ENCODE results near the gene IFNA7. TPM values are rescaled to one million over a fixed set of nuclear protein-coding genes. Genes with fewer than 3 reads are reported as not detected.
"Not testable (repeated sequence)": the region's sequence is repeated elsewhere in the genome, so short reads cannot be mapped to it uniquely, and the experiment has no call there.

Gene IFNA7
- not detected for polyA plus RNA-seq (2013, experiment 1 of 2)
- not detected for polyA plus RNA-seq (2013, experiment 2 of 2)

DNA sequence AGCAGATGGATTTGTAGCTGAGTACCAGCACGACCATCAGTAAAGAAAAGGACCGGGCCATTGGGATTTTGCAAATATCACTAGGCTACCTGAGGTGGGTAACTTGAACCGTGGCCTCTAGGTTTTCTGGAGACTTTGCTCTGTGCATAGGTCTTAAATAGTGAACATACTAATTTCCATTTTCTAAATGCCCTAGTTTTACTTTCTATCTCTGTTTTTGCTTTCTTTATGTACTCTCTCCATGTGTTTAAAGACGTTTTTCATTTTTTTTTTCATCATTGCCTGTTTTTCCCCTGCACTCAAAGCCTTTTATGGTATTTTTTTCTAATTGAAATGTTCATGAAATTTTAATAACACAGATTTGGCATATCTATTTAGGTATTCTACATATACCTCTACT is at the start of gene IFNA7:
IFNA7 (minus strand) TSS at position 101 of the 400 bp plus-strand sequence; CDS start at position 61, 40 bp downstream.
- H3K18ac ChIP-seq (ENCODE audit: low read length); H2BK120ac ChIP-seq (ENCODE audit: low read depth, low read length); H4K91ac ChIP-seq (ENCODE audit: low read depth, low read length, poor library complexity); H3K4me3 ChIP-seq (ENCODE audit: low read length in 2 of 2); H2AFZ ChIP-seq (ENCODE audit: low read length); H3K14ac ChIP-seq (ENCODE audit: low read length); H2BK5ac ChIP-seq (ENCODE audit: low read length); H3K4ac ChIP-seq (ENCODE audit: low read length); H3K4me2 ChIP-seq (ENCODE audit: insufficient read depth, low read length, poor library complexity, severe bottlenecking); DNase-seq (ENCODE audit: low spot score); H3K23ac ChIP-seq (ENCODE audit: low read depth, low read length, poor library complexity); H3K27me3 ChIP-seq (ENCODE audit: control insufficient read depth in 3 of 3, insufficient read depth in 3 of 3, low read depth in 1 of 3, low read length in 3 of 3); H2BK12ac ChIP-seq (ENCODE audit: low read length); H3K4me1 ChIP-seq (ENCODE audit: control insufficient read depth in 2 of 2, insufficient read depth in 1 of 2, low read depth in 1 of 2, low read length in 2 of 2); H3K9ac ChIP-seq (ENCODE audit: low read depth, low read length, poor library complexity); H3K27ac ChIP-seq (replicated peaks; ENCODE audit: low read length); H4K8ac ChIP-seq (ENCODE audit: low read depth, low read length); H3K79me1 ChIP-seq (ENCODE audit: low read depth, low read length); H3K9me3 ChIP-seq (replicated peaks in 1 of 2; ENCODE audit: control insufficient read depth in 2 of 2, insufficient read depth in 1 of 2, low read depth in 1 of 2, low read length in 2 of 2); H3K36me3 ChIP-seq (replicated peaks in 1 of 2; ENCODE audit: control insufficient read depth in 2 of 2, insufficient read depth in 2 of 2, low read length in 2 of 2); H2AK5ac ChIP-seq (ENCODE audit: low read depth, low read length); H2BK15ac ChIP-seq (ENCODE audit: low read length): not testable (repeated sequence)
- no CpG with 5 or more reads among the region's 4 CpGs for WGBS, 2 donors (ENCODE audit: extremely low coverage in 2 of 2, insufficient read length in 2 of 2, insufficient replicate concordance in 1 of 2)

DNA sequence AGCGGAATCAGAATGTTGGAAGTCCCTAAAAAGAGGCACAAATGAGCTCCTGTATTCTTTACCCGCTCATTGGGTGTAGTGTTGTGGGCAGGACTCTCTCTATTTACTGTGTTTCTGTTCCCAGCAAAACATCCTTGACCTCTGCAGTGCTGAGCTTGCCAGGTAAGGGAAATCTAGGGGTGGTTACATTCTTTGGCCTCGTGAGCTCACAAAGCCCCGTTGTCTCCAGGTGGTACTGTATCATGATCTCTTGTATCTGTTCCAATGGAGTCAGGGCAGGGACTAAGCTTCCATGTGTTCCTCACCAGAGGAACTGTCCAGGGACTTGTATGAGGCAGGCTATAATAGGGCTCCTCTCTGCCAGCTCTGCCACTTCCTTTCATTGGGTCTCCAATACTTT is 49.6 kb upstream of the IFNA7 start:
- H2BK12ac ChIP-seq (ENCODE audit: low read length) = no peak overlapping the region
- H3K14ac ChIP-seq (ENCODE audit: low read length) = no peak overlapping the region
- peaks cover 0 to 5% of the 10 kb centered on the region in 2 donors for H3K4me1 ChIP-seq (ENCODE audit: control insufficient read depth in 2 of 2, insufficient read depth in 1 of 2, low read depth in 1 of 2, low read length in 2 of 2)
- no peak overlapping the region for H2BK15ac ChIP-seq (ENCODE audit: low read length)
- H3K36me3 ChIP-seq (replicated peaks in 1 of 2; ENCODE audit: control insufficient read depth in 2 of 2, insufficient read depth in 2 of 2, low read length in 2 of 2) = no peaks in the 10 kb centered on the region
- no peaks in the 10 kb centered on the region for H3K79me1 ChIP-seq (ENCODE audit: low read depth, low read length)
- H4K8ac ChIP-seq (ENCODE audit: low read depth, low read length) = no peak overlapping the region
- no peak overlapping the region for H3K4me3 ChIP-seq (ENCODE audit: low read length in 2 of 2)
- H3K4me2 ChIP-seq (ENCODE audit: insufficient read depth, low read length, poor library complexity, severe bottlenecking) = no peak overlapping the region
- no peaks in the 10 kb centered on the region for H3K9me3 ChIP-seq (replicated peaks in 1 of 2; ENCODE audit: control insufficient read depth in 2 of 2, insufficient read depth in 1 of 2, low read depth in 1 of 2, low read length in 2 of 2)
- H2AFZ ChIP-seq (ENCODE audit: low read length) = no peak overlapping the region
- no peak overlapping the region for H3K9ac ChIP-seq (ENCODE audit: low read depth, low read length, poor library complexity)
- no peak overlapping the region for H3K18ac ChIP-seq (ENCODE audit: low read length)
- no peak overlapping the region for H3K4ac ChIP-seq (ENCODE audit: low read length)
- DNase-seq (ENCODE audit: low spot score) = no peak
- no peak overlapping the region for H2BK120ac ChIP-seq (ENCODE audit: low read depth, low read length)
- peaks cover 0 to 4% (median 0%) of the 10 kb centered on the region in 3 experiments for H3K27me3 ChIP-seq (ENCODE audit: control insufficient read depth in 3 of 3, insufficient read depth in 3 of 3, low read depth in 1 of 3, low read length in 3 of 3)
- H3K23ac ChIP-seq (ENCODE audit: low read depth, low read length, poor library complexity) = no peak overlapping the region
- WGBS, 2 donors (ENCODE audit: extremely low coverage in 2 of 2, insufficient read length in 2 of 2, insufficient replicate concordance in 1 of 2) = no CpG with 5 or more reads among the region's 4 CpGs
- no peak overlapping the region for H2AK5ac ChIP-seq (ENCODE audit: low read depth, low read length)
- no peak overlapping the region for H2BK5ac ChIP-seq (ENCODE audit: low read length)
- no peak overlapping the region for H4K91ac ChIP-seq (ENCODE audit: low read depth, low read length, poor library complexity)
- no peak overlapping the region for H3K27ac ChIP-seq (replicated peaks; ENCODE audit: low read length)

DNA sequence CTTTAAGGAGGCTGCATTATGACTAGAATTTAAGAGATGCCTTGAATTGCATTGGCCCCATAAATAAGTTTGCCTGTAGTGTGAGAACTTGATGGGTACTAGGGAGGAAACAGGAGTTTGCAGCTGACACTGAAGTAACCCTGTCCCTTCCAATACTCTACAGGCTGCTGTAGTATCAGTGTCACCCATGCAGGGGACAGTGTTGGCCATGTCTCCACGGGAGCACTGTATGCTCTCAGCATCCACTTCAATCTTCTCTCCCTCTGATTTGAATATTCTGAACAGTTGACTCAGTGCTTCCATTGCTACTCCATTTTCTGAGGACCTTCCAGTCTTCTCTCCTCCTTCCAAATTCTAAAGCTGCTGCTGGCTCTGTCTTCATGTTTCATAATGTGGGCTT is 49.2 kb upstream of the IFNA7 start:
- H3K27ac ChIP-seq (replicated peaks; ENCODE audit: low read length) = no peak overlapping the region
- H2AK5ac ChIP-seq (ENCODE audit: low read depth, low read length) = no peak overlapping the region
- no peak overlapping the region for H3K4me2 ChIP-seq (ENCODE audit: insufficient read depth, low read length, poor library complexity, severe bottlenecking)
- no peaks in the 10 kb centered on the region for H3K79me1 ChIP-seq (ENCODE audit: low read depth, low read length)
- peaks cover 0 to 5% of the 10 kb centered on the region in 2 donors for H3K4me1 ChIP-seq (ENCODE audit: control insufficient read depth in 2 of 2, insufficient read depth in 1 of 2, low read depth in 1 of 2, low read length in 2 of 2)
- DNase-seq (ENCODE audit: low spot score) = no peak
- H2AFZ ChIP-seq (ENCODE audit: low read length) = no peak overlapping the region
- no peaks in the 10 kb centered on the region for H3K36me3 ChIP-seq (replicated peaks in 1 of 2; ENCODE audit: control insufficient read depth in 2 of 2, insufficient read depth in 2 of 2, low read length in 2 of 2)
- H3K18ac ChIP-seq (ENCODE audit: low read length) = no peak overlapping the region
- H3K23ac ChIP-seq (ENCODE audit: low read depth, low read length, poor library complexity) = no peak overlapping the region
- no peak overlapping the region for H2BK12ac ChIP-seq (ENCODE audit: low read length)
- H3K27me3 ChIP-seq (ENCODE audit: control insufficient read depth in 3 of 3, insufficient read depth in 3 of 3, low read depth in 1 of 3, low read length in 3 of 3) = peaks cover 0 to 2% (median 0%) of the 10 kb centered on the region in 3 experiments
- no peak overlapping the region for H3K14ac ChIP-seq (ENCODE audit: low read length)
- H3K4me3 ChIP-seq (ENCODE audit: low read length in 2 of 2) = no peak overlapping the region
- H4K91ac ChIP-seq (ENCODE audit: low read depth, low read length, poor library complexity) = no peak overlapping the region
- no CpG with 5 or more reads among the region's 1 CpG for WGBS, 2 donors (ENCODE audit: extremely low coverage in 2 of 2, insufficient read length in 2 of 2, insufficient replicate concordance in 1 of 2)
- H3K9ac ChIP-seq (ENCODE audit: low read depth, low read length, poor library complexity) = no peak overlapping the region
- H2BK120ac ChIP-seq (ENCODE audit: low read depth, low read length) = no peak overlapping the region
- no peak overlapping the region for H4K8ac ChIP-seq (ENCODE audit: low read depth, low read length)
- no peaks in the 10 kb centered on the region for H3K9me3 ChIP-seq (replicated peaks in 1 of 2; ENCODE audit: control insufficient read depth in 2 of 2, insufficient read depth in 1 of 2, low read depth in 1 of 2, low read length in 2 of 2)
- no peak overlapping the region for H2BK15ac ChIP-seq (ENCODE audit: low read length)
- no peak overlapping the region for H3K4ac ChIP-seq (ENCODE audit: low read length)
- H2BK5ac ChIP-seq (ENCODE audit: low read length) = no peak overlapping the region

DNA sequence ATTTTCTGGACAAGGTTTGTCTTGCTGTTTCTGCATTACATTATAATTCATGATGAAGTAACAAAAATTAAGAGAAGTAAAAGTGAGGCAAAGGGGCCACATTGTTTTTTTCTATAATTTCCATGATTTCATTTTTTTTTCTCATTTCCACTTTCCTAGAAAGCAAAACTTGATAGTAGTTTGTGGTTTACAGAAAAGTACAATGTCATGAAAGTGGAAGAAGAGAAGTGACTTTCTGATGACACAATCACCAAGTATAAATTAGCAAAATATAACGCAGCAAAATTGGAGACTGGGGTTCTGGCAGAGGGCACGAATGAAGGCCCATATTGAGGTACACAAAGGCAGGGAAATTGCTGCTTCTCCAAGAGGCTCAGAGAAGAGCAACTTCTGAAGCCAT is 42.8 kb upstream of the IFNA7 start:
- no peak overlapping the region for H3K4me3 ChIP-seq (ENCODE audit: low read length in 2 of 2)
- H4K91ac ChIP-seq (ENCODE audit: low read depth, low read length, poor library complexity) = no peak overlapping the region
- H3K27ac ChIP-seq (replicated peaks; ENCODE audit: low read length) = no peak overlapping the region
- no peak overlapping the region for H2BK12ac ChIP-seq (ENCODE audit: low read length)
- H3K18ac ChIP-seq (ENCODE audit: low read length) = no peak overlapping the region
- H3K27me3 ChIP-seq (ENCODE audit: control insufficient read depth in 3 of 3, insufficient read depth in 3 of 3, low read depth in 1 of 3, low read length in 3 of 3) = no peaks in the 10 kb centered on the region
- no peak overlapping the region for H2BK120ac ChIP-seq (ENCODE audit: low read depth, low read length)
- H3K4me1 ChIP-seq (ENCODE audit: control insufficient read depth in 2 of 2, insufficient read depth in 1 of 2, low read depth in 1 of 2, low read length in 2 of 2) = no peaks in the 10 kb centered on the region
- no peak overlapping the region for H2AFZ ChIP-seq (ENCODE audit: low read length)
- no peak overlapping the region for H3K4me2 ChIP-seq (ENCODE audit: insufficient read depth, low read length, poor library complexity, severe bottlenecking)
- DNase-seq (ENCODE audit: low spot score) = no peak
- H2BK5ac ChIP-seq (ENCODE audit: low read length) = no peak overlapping the region
- H3K23ac ChIP-seq (ENCODE audit: low read depth, low read length, poor library complexity) = no peak overlapping the region
- no peaks in the 10 kb centered on the region for H3K9me3 ChIP-seq (replicated peaks in 1 of 2; ENCODE audit: control insufficient read depth in 2 of 2, insufficient read depth in 1 of 2, low read depth in 1 of 2, low read length in 2 of 2)
- no peak overlapping the region for H3K4ac ChIP-seq (ENCODE audit: low read length)
- no peak overlapping the region for H2BK15ac ChIP-seq (ENCODE audit: low read length)
- H3K36me3 ChIP-seq (replicated peaks in 1 of 2; ENCODE audit: control insufficient read depth in 2 of 2, insufficient read depth in 2 of 2, low read length in 2 of 2) = no peaks in the 10 kb centered on the region
- H3K79me1 ChIP-seq (ENCODE audit: low read depth, low read length) = no peaks in the 10 kb centered on the region
- no peak overlapping the region for H3K9ac ChIP-seq (ENCODE audit: low read depth, low read length, poor library complexity)
- no CpG with 5 or more reads among the region's 2 CpGs for WGBS, 2 donors (ENCODE audit: extremely low coverage in 2 of 2, insufficient read length in 2 of 2, insufficient replicate concordance in 1 of 2)
- no peak overlapping the region for H3K14ac ChIP-seq (ENCODE audit: low read length)
- no peak overlapping the region for H4K8ac ChIP-seq (ENCODE audit: low read depth, low read length)
- H2AK5ac ChIP-seq (ENCODE audit: low read depth, low read length) = no peak overlapping the region

Data from neuronal stem cell (in vitro differentiated cells).